ENCODE data around the gene SMCO2. TPM values are rescaled to one million over a fixed set of nuclear protein-coding genes. Genes with fewer than 3 reads are reported as not detected.

Gene SMCO2
- total RNA-seq, 2 donors from 2014 or later, result not detected

- Histone ChIP-seq H3K4me3 (no peak overlapping the region), H3K4me1 (no peaks in the 10 kb centered on the region), H3K27me3 (no peaks in the 10 kb centered on the region), H3K27ac (no peak overlapping the region), H3K9me3 (no peaks in the 10 kb centered on the region), H3K36me3 (no peaks in the 10 kb centered on the region)
- DNase-seq (ENCODE audit: low spot score), result no peak
- no peak for TF ChIP-seq CTCF (IDR thresholded peaks at IDR 0.05)
Measured at GRCh38 chr12:27498761-27499160, 52.2 kb downstream of the SMCO2 start.

- no peaks in the 10 kb centered on the region for H3K4me1 ChIP-seq
- no peaks in the 10 kb centered on the region for H3K9me3 ChIP-seq
- TF ChIP-seq CTCF (IDR thresholded peaks at IDR 0.05), result no peak
- H3K27me3 ChIP-seq, result no peaks in the 10 kb centered on the region
- no peak for DNase-seq (ENCODE audit: low spot score)
- no peak overlapping the region for H3K27ac ChIP-seq
- no peaks in the 10 kb centered on the region for H3K36me3 ChIP-seq
- no peak overlapping the region for H3K4me3 ChIP-seq
Measured at GRCh38 chr12:27499377-27499776, 52.8 kb downstream of the SMCO2 start.

GRCh38 chr12:27500546-27500945 is 54.0 kb downstream of the SMCO2 start:
- TF ChIP-seq CTCF (IDR thresholded peaks at IDR 0.05), result no peak
- Histone ChIP-seq H3K4me3 (no peak overlapping the region), H3K36me3 (no peaks in the 10 kb centered on the region), H3K9me3 (no peaks in the 10 kb centered on the region), H3K27me3 (no peaks in the 10 kb centered on the region), H3K4me1 (peaks cover 0 to 5% of the 10 kb centered on the region in 2 donors), H3K27ac (no peak overlapping the region)
- no peak for DNase-seq (ENCODE audit: low spot score)

GRCh38 chr12:27502021-27502435 is 55.5 kb downstream of the SMCO2 start:
- Histone ChIP-seq H3K36me3 (no peaks in the 10 kb centered on the region), H3K4me1 (peaks cover 0 to 9% of the 10 kb centered on the region in 2 donors), H3K27me3 (no peaks in the 10 kb centered on the region), H3K27ac (no peak overlapping the region), H3K9me3 (no peaks in the 10 kb centered on the region), H3K4me3 (no peak overlapping the region)
- DNase-seq (ENCODE audit: low spot score), result no peak
- no peak for TF ChIP-seq CTCF (IDR thresholded peaks at IDR 0.05)

DNA sequence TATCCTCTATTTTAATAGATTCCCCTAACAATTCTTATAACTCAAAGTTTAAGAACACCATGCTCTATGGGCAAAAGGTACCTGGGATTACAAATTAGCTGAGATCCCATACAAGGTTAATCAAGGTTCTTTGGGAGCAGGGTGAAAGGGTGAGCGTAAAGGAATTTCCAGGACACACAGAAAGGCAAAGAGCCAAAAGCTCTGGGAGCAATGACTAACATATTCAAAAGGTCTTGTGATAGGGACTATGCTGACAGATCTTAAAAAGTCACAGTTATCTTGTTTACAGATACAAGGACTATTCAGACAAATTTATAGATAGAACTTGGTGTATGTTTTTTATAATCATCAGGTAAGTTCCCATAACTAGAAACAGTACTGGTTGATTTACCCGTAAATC is 58.0 kb downstream of the SMCO2 start:
- Histone ChIP-seq H3K4me1 (peaks cover 0 to 9% of the 10 kb centered on the region in 2 donors), H3K36me3 (no peaks in the 10 kb centered on the region), H3K4me3 (no peak overlapping the region), H3K9me3 (no peaks in the 10 kb centered on the region), H3K27me3 (no peaks in the 10 kb centered on the region), H3K27ac (peak overlapping the region in 1 of 2 donors; percentile 20)
- TF ChIP-seq CTCF (IDR thresholded peaks at IDR 0.05), result no peak
- no peak for DNase-seq (ENCODE audit: low spot score)

- H3K4me1 ChIP-seq, result peaks cover 0 to 9% of the 10 kb centered on the region in 2 donors
- no peaks in the 10 kb centered on the region for H3K36me3 ChIP-seq
- no peak for TF ChIP-seq CTCF (IDR thresholded peaks at IDR 0.05)
- H3K27me3 ChIP-seq, result no peaks in the 10 kb centered on the region
- DNase-seq (ENCODE audit: low spot score), result no peak
- peak overlapping the region in 1 of 2 donors; percentile 20 for H3K27ac ChIP-seq
- no peak overlapping the region for H3K4me3 ChIP-seq
- no peaks in the 10 kb centered on the region for H3K9me3 ChIP-seq
Measured at GRCh38 chr12:27505109-27505508, 58.6 kb downstream of the SMCO2 start.

Data from right atrium auricular region (tissue), 2 donors.